Transverse colon (tissue), 4 donors: ENCODE measurements around the gene DDX20.

Experiments
- CTCF ChIP-seq, 5 experiments: fragments of 200-600 bp in 3 of 5; fragments of 450-650 bp in 2 of 5; sonication (generic) in 3 of 5; IDR thresholded peaks; 1 replicate in 2 of 5; 2 replicates in 3 of 5; pipeline ENCODE4 v1.5.1; 2016 to 2017; ENCODE audit warnings: antibody characterized with exemption in 5 of 5, inconsistent platforms in 3 of 5, mild to moderate bottlenecking in 2 of 5, moderate library complexity in 1 of 5
- POLR2AphosphoS5 ChIP-seq, 3 donors: sonication (generic); formaldehyde crosslinking; IDR thresholded peaks; one replicate each; pipeline ENCODE4 v1.6.1; 2016; ENCODE audit warnings: antibody characterized with exemption in 3 of 3

GRCh38 chr1:111803951-111804350, 48.2 kb downstream of the DDX20 start:
- TF ChIP-seq CTCF (IDR thresholded peaks at IDR 0.05) = no peak
- TF ChIP-seq POLR2AphosphoS5 (IDR thresholded peaks at IDR 0.05) = no peak
